Measurements from ENCODE around the gene CTTNBP2.

CTTNBP2 gene

DNA sequence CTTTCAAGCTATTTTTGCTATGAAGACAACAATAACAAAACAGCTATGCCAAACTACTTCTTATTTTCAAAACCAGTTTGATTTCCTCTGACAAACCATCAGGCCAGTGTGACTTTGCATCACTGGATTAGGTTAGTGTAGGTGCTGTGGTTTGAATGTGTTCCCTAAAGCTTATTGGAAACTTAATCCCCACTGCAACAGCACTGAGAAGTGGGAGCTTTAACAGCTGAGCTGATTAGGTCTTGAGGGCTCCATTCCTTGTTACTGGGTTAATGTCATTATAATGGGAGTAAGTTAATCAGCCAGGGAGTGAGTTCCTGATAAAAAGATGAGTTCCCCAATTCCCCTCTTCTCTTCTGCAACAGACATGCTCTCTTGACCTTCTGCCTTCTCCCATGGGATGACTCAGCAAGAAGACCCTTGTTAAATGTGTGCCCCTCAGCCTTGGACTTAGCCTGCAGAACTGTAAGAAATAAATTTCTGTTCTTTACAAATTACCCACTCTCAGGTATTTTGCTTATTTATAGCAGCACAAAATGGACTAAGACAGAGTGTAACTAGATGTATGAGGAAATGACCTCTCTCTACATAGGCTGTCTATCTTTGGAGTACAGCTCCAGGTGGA, 186.8 kb downstream of the CTTNBP2 start:
- H3K9ac ChIP-seq (ENCODE audit: low read length), result no peak overlapping the region
- H3K9me3 ChIP-seq (replicated peaks; ENCODE audit: insufficient read depth, low read length), result no peaks in the 10 kb centered on the region
- no peaks in the 10 kb centered on the region for H3K36me3 ChIP-seq (replicated peaks; ENCODE audit: insufficient read depth, low read length)
- H3K79me2 ChIP-seq (ENCODE audit: low read length), result no peaks in the 10 kb centered on the region
- no peaks in the 10 kb centered on the region for H3F3A ChIP-seq (ENCODE audit: insufficient read depth, low read length)
- TF ChIP-seq EZH2 (optimal IDR thresholded peaks at IDR 0.05; ENCODE audit: low read depth, low read length) (no peak), EZH2phosphoT487 (IDR thresholded peaks at IDR 0.05; ENCODE audit: low read length) (no peak)
- TF ChIP-seq, protein P1, sequence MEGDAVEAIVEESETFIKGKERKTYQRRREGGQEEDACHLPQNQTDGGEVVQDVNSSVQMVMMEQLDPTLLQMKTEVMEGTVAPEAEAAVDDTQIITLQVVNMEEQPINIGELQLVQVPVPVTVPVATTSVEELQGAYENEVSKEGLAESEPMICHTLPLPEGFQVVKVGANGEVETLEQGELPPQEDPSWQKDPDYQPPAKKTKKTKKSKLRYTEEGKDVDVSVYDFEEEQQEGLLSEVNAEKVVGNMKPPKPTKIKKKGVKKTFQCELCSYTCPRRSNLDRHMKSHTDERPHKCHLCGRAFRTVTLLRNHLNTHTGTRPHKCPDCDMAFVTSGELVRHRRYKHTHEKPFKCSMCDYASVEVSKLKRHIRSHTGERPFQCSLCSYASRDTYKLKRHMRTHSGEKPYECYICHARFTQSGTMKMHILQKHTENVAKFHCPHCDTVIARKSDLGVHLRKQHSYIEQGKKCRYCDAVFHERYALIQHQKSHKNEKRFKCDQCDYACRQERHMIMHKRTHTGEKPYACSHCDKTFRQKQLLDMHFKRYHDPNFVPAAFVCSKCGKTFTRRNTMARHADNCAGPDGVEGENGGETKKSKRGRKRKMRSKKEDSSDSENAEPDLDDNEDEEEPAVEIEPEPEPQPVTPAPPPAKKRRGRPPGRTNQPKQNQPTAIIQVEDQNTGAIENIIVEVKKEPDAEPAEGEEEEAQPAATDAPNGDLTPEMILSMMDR (IDR thresholded peaks at IDR 0.05; ENCODE audit: low read length), result no peak
- no peak for DNase-seq
- H4K20me1 ChIP-seq (ENCODE audit: insufficient read depth, low read length), result no peaks in the 10 kb centered on the region
- H3K27ac ChIP-seq (ENCODE audit: low read length), result no peak overlapping the region
- no peak overlapping the region for H3K4me2 ChIP-seq (ENCODE audit: low read depth, low read length)
- no peak overlapping the region for H3K4me3 ChIP-seq (ENCODE audit: low read length)
- H3K4me1 ChIP-seq (ENCODE audit: low read length), result no peaks in the 10 kb centered on the region
- H3K9me2 ChIP-seq (replicated peaks; ENCODE audit: insufficient read depth, low read length), result no peaks in the 10 kb centered on the region
- H3K27me3 ChIP-seq (replicated peaks; ENCODE audit: insufficient read depth, low read length), result no peaks in the 10 kb centered on the region
- H2AFZ ChIP-seq (ENCODE audit: low read length), result no peak overlapping the region

DNA sequence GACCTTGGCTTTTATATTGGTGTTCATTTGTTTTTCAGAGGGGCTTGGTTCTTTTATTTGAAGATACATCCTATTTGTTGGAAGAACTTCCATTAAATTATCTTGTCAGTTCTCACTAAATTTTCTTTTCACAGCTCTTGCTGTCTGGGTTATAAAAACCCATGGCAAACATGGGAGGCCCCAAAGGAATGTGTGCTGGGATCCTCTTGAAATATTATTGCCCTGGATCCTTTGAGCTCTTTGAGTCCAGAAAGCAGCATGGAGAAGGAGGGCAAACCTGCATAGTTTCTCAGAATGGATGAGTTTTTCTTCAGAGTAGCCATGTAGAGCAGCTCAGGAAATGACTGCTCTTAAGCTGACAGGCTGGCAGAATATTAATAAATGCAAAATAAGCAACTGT, 187.4 kb downstream of the CTTNBP2 start:
- no peaks in the 10 kb centered on the region for H3K27me3 ChIP-seq (replicated peaks; ENCODE audit: insufficient read depth, low read length)
- no peaks in the 10 kb centered on the region for H4K20me1 ChIP-seq (ENCODE audit: insufficient read depth, low read length)
- no peak for TF ChIP-seq EZH2 (optimal IDR thresholded peaks at IDR 0.05; ENCODE audit: low read depth, low read length)
- TF ChIP-seq, protein P1 (IDR thresholded peaks at IDR 0.05; ENCODE audit: low read length), result no peak
- TF ChIP-seq EZH2phosphoT487 (IDR thresholded peaks at IDR 0.05; ENCODE audit: low read length), result no peak
- no peaks in the 10 kb centered on the region for H3K9me2 ChIP-seq (replicated peaks; ENCODE audit: insufficient read depth, low read length)
- no peak overlapping the region for H2AFZ ChIP-seq (ENCODE audit: low read length)
- H3K79me2 ChIP-seq (ENCODE audit: low read length), result no peaks in the 10 kb centered on the region
- no peak overlapping the region for H3K4me2 ChIP-seq (ENCODE audit: low read depth, low read length)
- no peak overlapping the region for H3K27ac ChIP-seq (ENCODE audit: low read length)
- H3K4me3 ChIP-seq (ENCODE audit: low read length), result no peak overlapping the region
- no peaks in the 10 kb centered on the region for H3K9me3 ChIP-seq (replicated peaks; ENCODE audit: insufficient read depth, low read length)
- no peak overlapping the region for H3K9ac ChIP-seq (ENCODE audit: low read length)
- H3K36me3 ChIP-seq (replicated peaks; ENCODE audit: insufficient read depth, low read length), result no peaks in the 10 kb centered on the region
- no peaks in the 10 kb centered on the region for H3K4me1 ChIP-seq (ENCODE audit: low read length)
- H3F3A ChIP-seq (ENCODE audit: insufficient read depth, low read length), result no peaks in the 10 kb centered on the region
- DNase-seq, result no peak

DNA sequence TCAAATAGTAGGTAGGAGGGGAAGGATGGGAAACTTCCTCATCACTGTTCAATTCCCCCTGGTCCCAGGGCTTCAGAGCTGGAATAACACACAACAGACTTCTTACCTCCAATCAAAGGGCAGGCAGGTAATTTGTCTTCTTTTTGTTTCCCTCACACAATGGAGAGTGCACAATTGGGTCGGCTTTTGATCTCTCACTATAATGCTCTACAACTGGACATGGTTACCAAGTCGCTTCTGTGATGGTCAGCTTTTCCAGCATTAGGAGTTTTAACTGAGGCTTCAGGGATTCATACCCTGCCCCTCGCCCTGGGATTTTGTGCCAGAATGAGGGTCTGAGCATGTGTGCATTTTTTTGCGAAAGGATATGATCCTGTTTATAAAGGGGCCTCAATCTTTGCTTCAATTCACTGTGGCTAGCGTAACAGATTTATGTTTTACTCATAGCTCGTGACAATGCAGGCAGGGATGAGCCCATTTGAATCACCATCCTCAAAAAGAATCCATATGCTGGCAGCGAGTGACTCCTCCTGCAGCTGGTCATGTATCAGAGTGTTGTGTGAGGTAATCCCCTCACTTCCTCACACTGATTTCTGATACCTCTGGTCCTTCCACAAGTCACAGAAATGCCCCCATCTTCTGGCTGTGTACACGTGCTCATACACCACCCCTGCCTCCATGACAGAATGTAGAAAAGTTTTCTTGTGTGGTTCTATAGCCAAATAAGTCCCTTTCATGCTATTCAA, 189.6 kb downstream of the CTTNBP2 start:
- Histone ChIP-seq H3K9ac (ENCODE audit: low read length) (no peak overlapping the region), H3K9me3 (replicated peaks; ENCODE audit: insufficient read depth, low read length) (no peaks in the 10 kb centered on the region), H3K9me2 (replicated peaks; ENCODE audit: insufficient read depth, low read length) (no peaks in the 10 kb centered on the region), H3K79me2 (ENCODE audit: low read length) (no peaks in the 10 kb centered on the region), H3K27ac (ENCODE audit: low read length) (no peak overlapping the region), H3K4me3 (ENCODE audit: low read length) (no peak overlapping the region), H2AFZ (ENCODE audit: low read length) (no peak overlapping the region), H3F3A (ENCODE audit: insufficient read depth, low read length) (no peaks in the 10 kb centered on the region), H3K4me1 (ENCODE audit: low read length) (no peaks in the 10 kb centered on the region), H4K20me1 (ENCODE audit: insufficient read depth, low read length) (no peaks in the 10 kb centered on the region), H3K4me2 (ENCODE audit: low read depth, low read length) (no peak overlapping the region), H3K36me3 (replicated peaks; ENCODE audit: insufficient read depth, low read length) (no peaks in the 10 kb centered on the region), H3K27me3 (replicated peaks; ENCODE audit: insufficient read depth, low read length) (no peaks in the 10 kb centered on the region)
- TF ChIP-seq EZH2 (optimal IDR thresholded peaks at IDR 0.05; ENCODE audit: low read depth, low read length), result no peak
- TF ChIP-seq, protein P1 (IDR thresholded peaks at IDR 0.05; ENCODE audit: low read length), result no peak
- TF ChIP-seq EZH2phosphoT487 (IDR thresholded peaks at IDR 0.05; ENCODE audit: low read length), result no peak
- DNase-seq, result no peak
